SW 1271 (cell line): Measurements from ENCODE around the gene BGN.

Source experiments
- DNase-seq, 2 experiments: peaks; one replicate each; lab custom pipeline; 2025; lab: John Stamatoyannopoulos, UW

The BGN gene

GRCh38 chrX:153526801-153527200 lies 32.0 kb downstream of the BGN start:
- no peak for DNase-seq

GRCh38 chrX:153527208-153527607 lies 32.4 kb downstream of the BGN start:
- DNase-seq, result no peak

- DNase-seq, result no peak
These were observed 35.8 kb downstream of the BGN start for GRCh38 chrX:153530411-153531129.

GRCh38 chrX:153533091-153533490 lies 38.3 kb downstream of the BGN start:
- no peak for DNase-seq

GRCh38 chrX:153537080-153537479 lies 42.3 kb downstream of the BGN start:
- DNase-seq, result no peak

- no peak for DNase-seq
These were observed 42.9 kb downstream of the BGN start for GRCh38 chrX:153537526-153538295.

GRCh38 chrX:153538424-153538823 lies 43.6 kb downstream of the BGN start:
- no peak for DNase-seq

- DNase-seq, result peak in 1 of 2 experiments; percentile 12
These were observed 44.6 kb downstream of the BGN start for GRCh38 chrX:153539171-153539978.

GRCh38 chrX:153539979-153540358 lies 45.2 kb downstream of the BGN start:
- DNase-seq, result no peak

- no peak for DNase-seq
These were observed 49.9 kb downstream of the BGN start for GRCh38 chrX:153544727-153545126.

GRCh38 chrX:153546386-153546785 lies 51.6 kb downstream of the BGN start:
- no peak for DNase-seq

- no peak for DNase-seq
These were observed 52.4 kb downstream of the BGN start for GRCh38 chrX:153547195-153547594.

GRCh38 chrX:153549231-153549630 lies 54.5 kb downstream of the BGN start:
- DNase-seq, result no peak

GRCh38 chrX:153549807-153550206 lies 55.0 kb downstream of the BGN start:
- DNase-seq, result no peak

- no peak for DNase-seq
These were observed 56.4 kb downstream of the BGN start for GRCh38 chrX:153551135-153551534.

- DNase-seq, result peak in 1 of 2 experiments; percentile 34
These were observed 59.9 kb downstream of the BGN start for GRCh38 chrX:153554519-153555167.

GRCh38 chrX:153556767-153557166 lies 62.0 kb downstream of the BGN start:
- no peak for DNase-seq

GRCh38 chrX:153557618-153558355 lies 63.0 kb downstream of the BGN start:
- DNase-seq, result no peak
